HG02943 (cell line): ENCODE measurements around the gene ATP6V0D1.

Source experiments
- ATAC-seq: cut with Tn5 transposase; IDR thresholded peaks from one replicate; pipeline ENCODE4 v1.9.1; 2021; ENCODE audit warnings: mild to moderate bottlenecking, low read depth, moderate library complexity; ENCODE audit not compliant: unreplicated experiment

ATP6V0D1 gene

DNA sequence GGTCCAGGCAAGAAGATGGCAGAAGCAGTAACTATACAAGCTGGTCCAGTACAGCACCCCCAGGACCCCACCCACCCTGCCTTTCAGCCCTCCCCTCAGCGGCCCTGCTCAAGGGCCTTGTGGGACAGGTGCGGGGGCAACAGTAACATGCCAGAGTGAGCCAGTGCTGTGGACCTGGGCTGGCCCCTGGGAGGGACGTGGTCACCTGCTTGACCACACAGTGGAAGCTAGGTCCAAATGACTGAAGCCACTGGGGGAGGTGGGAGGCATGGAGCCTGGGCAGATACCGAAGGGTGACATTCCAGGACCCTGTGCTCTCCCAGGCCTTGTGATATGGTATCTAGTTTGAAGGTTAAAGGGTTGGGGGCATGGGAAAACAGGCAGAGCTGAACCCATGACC, 17.3 kb downstream of the ATP6V0D1 start:
- ATAC-seq = no peak

GRCh38 chr16:67463059-67463458, 17.9 kb downstream of the ATP6V0D1 start:
- ATAC-seq = no peak

DNA sequence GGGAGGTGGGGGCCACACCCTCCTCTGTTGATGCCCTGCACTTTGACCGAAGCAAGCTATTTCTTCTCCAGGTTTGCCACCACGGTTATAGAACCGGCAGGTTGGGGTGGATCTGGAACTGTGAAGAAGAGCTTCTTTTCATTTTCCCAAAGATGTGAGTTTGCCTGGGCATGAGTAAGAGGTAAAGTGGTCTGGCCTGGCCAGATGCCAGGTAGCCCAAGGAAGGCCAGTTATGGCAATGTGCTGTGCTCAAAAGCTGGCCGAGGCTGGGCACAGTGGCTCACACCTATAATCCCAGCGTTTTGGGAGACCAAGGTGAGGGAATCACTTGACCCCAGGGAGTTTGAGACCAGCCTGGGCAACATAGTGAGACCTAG, 18.7 kb downstream of the ATP6V0D1 start:
- ATAC-seq = no peak

GRCh38 chr16:67461600-67462278, 19.2 kb downstream of the ATP6V0D1 start:
- no peak for ATAC-seq

GRCh38 chr16:67460961-67461360, 20.0 kb downstream of the ATP6V0D1 start:
- ATAC-seq = no peak

DNA sequence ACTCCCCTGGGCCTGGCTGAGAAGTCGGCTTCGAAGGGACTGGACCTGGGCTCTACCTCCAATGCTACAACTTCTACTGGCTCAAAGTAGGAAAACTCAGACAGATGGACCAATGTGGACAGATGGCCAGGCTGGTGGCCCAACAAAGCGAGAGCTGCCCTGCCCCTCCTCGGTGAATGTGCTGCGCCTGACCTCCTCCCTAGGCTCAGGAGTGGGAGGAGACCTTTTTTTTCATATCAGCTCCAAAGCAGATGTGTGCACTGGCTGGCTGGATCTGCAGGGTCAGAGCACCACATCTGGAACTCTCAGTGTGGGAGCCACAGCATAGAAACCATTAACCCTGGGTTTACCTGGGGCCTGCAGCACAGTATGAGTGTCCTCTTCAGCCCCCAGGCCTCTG, 20.8 kb downstream of the ATP6V0D1 start:
- ATAC-seq = no peak

- no peak for ATAC-seq
Measured at GRCh38 chr16:67459861-67460150, 21.2 kb downstream of the ATP6V0D1 start.

- no peak for ATAC-seq
Measured at GRCh38 chr16:67459066-67459860, 21.7 kb downstream of the ATP6V0D1 start.

GRCh38 chr16:67458121-67458641, 22.8 kb downstream of the ATP6V0D1 start:
- ATAC-seq = no peak

- ATAC-seq = no peak
Measured at GRCh38 chr16:67457611-67458010, 23.3 kb downstream of the ATP6V0D1 start.

- no peak for ATAC-seq
Measured at GRCh38 chr16:67456391-67457081, 24.4 kb downstream of the ATP6V0D1 start.

DNA sequence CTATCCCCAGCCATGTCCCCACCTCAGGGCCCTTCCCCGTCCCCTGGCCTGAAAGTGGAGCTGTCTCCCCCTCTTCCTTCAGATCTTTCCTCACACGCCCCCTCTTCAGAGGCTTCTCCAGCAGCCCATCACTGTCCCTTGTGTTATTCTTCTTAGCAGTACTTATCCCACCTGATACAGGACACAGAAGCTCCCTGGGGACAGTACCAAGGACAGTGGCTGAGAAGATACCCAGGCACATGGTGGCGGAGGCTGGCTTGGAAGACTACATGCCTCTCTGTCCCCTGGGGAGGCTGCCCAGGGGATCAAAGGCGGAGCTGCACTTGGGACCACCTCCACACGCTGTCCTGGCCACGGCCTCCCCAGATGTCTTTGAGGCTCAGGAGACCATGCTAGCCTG, 26.1 kb downstream of the ATP6V0D1 start:
- ATAC-seq = no peak

GRCh38 chr16:67454104-67454503, 26.9 kb downstream of the ATP6V0D1 start:
- no peak for ATAC-seq

GRCh38 chr16:67451704-67452435, 29.1 kb downstream of the ATP6V0D1 start:
- ATAC-seq = no peak

- ATAC-seq = no peak
Measured at GRCh38 chr16:67451061-67451703, 29.8 kb downstream of the ATP6V0D1 start.

GRCh38 chr16:67449739-67450138, 31.2 kb downstream of the ATP6V0D1 start:
- no peak for ATAC-seq

GRCh38 chr16:67449336-67449735, 31.6 kb downstream of the ATP6V0D1 start:
- ATAC-seq = no peak

GRCh38 chr16:67448580-67448979, 32.4 kb downstream of the ATP6V0D1 start:
- ATAC-seq = no peak

DNA sequence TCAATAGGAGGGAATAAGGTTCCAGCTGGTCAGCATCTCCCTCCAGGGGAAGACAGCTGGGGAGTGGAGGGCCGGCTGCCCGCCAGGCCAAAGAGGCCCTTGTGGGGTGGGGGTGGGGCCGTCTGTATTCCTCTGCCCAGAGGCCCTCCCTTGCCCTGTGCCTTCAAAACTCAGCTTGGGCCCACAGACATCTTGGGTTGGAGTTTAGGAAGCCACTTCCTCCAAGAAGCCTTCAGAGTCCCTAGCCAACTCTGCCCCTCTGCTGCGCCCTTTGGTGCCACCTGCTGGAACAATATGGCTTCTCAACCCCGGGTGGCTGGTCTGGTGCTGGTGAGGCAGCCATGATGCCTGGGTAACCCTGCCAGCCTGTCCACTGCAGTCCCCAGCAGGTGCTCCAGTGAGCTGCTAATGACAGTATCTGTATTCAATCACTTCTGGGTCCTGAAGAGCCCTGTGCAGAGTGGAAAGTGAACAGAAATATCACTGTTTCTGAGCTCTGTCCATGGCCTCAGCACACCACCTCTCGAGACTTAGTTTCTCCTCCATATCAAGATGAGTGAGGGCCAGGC, 33.4 kb downstream of the ATP6V0D1 start:
- no peak for ATAC-seq

DNA sequence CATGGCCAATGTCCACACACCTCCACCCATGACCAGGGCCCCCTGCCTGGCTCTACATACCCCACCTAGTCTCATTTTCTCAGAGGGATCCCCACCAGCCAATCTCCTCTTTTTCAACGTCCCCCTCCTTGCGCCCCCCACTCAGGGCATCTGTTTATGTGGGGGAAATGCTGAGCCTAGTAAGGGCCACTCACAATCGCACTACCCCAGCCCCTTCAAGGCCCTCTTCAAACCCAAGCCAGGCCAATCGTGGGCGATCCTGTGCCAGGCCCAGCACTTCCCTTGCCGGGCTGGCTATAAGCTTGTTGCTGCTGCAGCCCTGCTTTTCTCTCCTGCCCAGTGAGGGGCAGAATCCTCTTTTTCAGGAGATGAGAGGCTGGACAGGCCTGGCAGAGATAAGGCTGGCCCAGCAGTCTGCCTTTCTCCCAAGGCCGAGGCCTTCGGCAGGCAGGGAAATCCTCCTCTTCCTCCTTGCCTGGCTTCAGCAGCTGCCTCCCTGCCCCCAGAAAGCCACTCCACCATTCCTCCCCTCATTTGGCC, 33.9 kb downstream of the ATP6V0D1 start:
- ATAC-seq = no peak
